Measurements from ENCODE around the gene GPR89A. TPM values are rescaled to one million over a fixed set of nuclear protein-coding genes. Genes with fewer than 3 reads are reported as not detected.
"Not testable (repeated sequence)": the region's sequence is repeated elsewhere in the genome, so short reads cannot be mapped to it uniquely, and the experiment has no call there.

GPR89A gene
- total RNA-seq (ENCODE audit: low replicate concordance): 24.7 and 28.0 TPM in 2 replicates
- long read RNA-seq, transcript GPR89A-201 (14 exons, 2,120 nt): major isoform, 142 of 168 reads
- long read RNA-seq, partial matches to known transcripts: 8 of 168 reads
- long read RNA-seq, other reads (novel, unspliced or antisense): 13 of 168 reads

DNA sequence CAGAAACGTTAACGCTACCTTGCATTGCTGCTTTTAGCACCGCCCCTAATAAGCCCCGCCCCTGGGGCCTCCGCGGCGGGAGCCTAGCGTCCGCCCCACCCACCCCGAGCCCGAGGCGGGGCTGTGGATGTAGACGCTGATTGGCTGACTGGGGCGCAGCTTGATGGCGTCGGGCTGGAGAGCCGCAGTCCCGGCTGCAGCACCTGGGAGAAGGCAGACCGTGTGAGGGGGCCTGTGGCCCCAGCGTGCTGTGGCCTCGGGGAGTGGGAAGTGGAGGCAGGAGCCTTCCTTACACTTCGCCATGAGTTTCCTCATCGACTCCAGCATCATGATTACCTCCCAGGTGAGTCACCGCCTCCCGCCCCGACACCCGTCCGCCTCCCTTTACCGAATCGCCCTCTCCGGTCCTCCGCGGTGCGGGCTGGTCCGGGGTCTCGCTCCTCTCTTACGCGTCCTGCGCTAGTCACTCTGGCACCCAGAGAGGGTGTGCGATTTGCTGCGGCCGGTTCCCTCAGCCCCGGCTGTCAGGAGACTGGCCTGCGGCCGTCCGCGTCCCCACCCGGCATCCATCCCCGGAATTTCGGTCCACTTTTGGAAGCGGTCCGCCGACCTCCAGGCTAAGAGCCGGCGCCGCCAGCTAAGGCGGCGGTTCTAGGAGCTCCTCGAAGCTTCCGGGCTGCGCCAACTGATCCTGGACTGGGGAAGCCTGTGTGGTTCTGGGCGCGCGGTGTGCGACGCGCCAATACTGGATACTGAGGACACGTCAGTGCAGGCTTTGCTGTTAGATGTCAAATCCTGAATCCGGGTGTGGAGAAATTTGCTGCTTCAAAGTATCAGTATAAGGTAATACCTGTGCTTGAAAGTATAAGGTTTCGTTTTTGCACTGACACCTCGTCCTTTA, at the start of gene GPR89A:
Gene GPR89A (plus strand): TSS at position 156 of the 901 bp plus-strand sequence. CDS start 146 bp downstream, at position 302.
- H3K36me3 Mint-ChIP-seq; H3K4me1 Mint-ChIP-seq (ENCODE audit: unreplicated experiment); H3K27me3 Mint-ChIP-seq; H3K9me3 Mint-ChIP-seq: not testable (repeated sequence)
- peak within 1 kb of the TSS; percentile 89 for H3K4me3 Mint-ChIP-seq
- peak within 1 kb of the TSS; percentile 85 for H3K27ac Mint-ChIP-seq
- DNase-seq (ENCODE audit: extremely low spot score, unreplicated experiment): peak; percentile 96

DNA sequence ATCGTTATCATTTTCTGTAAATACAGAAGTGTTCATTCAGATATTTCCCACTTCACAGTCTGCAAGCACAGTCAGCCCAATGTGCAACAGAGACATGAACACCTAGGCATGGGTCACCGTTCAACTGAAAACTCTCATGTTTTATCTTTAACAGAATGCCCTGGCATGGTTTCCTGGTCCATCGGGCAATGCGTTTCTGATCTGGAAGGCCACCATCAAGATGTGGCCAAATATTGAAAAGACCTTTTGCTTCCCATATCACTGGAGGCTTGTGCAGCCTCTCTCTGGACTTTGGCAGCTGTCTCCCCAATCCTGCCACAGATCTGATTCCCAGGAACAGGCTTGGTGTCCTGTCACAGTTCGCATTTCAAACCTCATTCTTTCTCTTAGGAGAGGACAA, 21.0 kb upstream of the GPR89A start:
- not testable (repeated sequence) for H3K9me3 Mint-ChIP-seq; H3K27me3 Mint-ChIP-seq; DNase-seq (ENCODE audit: extremely low spot score, unreplicated experiment); H3K4me3 Mint-ChIP-seq; H3K27ac Mint-ChIP-seq; H3K36me3 Mint-ChIP-seq; H3K4me1 Mint-ChIP-seq (ENCODE audit: unreplicated experiment)

DNA sequence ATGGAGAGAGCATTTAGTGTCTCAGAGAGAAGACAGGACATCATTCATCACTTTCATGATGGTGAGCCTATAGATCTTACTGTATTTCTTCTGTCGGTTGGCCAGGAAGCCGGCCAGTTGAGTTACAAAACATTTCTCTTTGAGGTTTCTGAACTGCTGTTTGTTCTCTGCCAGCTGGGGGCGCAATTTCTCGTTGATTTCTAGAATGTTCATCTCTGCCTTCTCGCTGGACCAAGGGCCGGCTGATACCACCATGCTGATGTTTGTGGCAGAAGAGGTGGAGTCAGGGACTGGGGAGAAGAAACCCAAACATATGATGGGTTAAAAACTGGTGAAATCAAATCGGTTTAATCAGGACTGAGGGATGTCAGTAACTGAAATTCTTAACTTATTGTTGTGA, 17.0 kb upstream of the GPR89A start:
- not testable (repeated sequence) for H3K36me3 Mint-ChIP-seq; H3K9me3 Mint-ChIP-seq; H3K4me3 Mint-ChIP-seq; H3K4me1 Mint-ChIP-seq (ENCODE audit: unreplicated experiment); H3K27ac Mint-ChIP-seq; H3K27me3 Mint-ChIP-seq; DNase-seq (ENCODE audit: extremely low spot score, unreplicated experiment)
- TF ChIP-seq, protein P1, sequence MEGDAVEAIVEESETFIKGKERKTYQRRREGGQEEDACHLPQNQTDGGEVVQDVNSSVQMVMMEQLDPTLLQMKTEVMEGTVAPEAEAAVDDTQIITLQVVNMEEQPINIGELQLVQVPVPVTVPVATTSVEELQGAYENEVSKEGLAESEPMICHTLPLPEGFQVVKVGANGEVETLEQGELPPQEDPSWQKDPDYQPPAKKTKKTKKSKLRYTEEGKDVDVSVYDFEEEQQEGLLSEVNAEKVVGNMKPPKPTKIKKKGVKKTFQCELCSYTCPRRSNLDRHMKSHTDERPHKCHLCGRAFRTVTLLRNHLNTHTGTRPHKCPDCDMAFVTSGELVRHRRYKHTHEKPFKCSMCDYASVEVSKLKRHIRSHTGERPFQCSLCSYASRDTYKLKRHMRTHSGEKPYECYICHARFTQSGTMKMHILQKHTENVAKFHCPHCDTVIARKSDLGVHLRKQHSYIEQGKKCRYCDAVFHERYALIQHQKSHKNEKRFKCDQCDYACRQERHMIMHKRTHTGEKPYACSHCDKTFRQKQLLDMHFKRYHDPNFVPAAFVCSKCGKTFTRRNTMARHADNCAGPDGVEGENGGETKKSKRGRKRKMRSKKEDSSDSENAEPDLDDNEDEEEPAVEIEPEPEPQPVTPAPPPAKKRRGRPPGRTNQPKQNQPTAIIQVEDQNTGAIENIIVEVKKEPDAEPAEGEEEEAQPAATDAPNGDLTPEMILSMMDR (conservative IDR thresholded peaks at IDR 0.05): peak; percentile 55

DNA sequence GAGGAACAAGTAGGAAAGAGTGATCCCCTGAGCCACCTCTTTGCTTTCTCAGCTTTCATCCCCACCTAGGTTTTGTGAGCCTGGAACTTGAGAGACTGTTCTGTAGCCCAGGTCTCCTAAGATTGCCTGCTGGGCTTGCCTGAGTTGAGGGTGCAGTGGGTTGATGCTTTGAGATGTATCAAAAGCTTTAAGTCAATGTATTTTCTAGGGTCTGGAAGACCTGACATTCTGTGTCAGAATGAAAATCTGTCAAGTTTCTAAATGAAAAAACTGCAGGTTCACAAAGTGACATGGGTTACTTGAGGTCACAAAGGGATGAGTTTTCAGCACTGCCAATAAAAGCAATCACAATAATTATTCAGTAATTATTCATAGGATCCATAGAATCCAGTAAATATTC, 15.4 kb upstream of the GPR89A start:
- H3K36me3 Mint-ChIP-seq; DNase-seq (ENCODE audit: extremely low spot score, unreplicated experiment); H3K27me3 Mint-ChIP-seq; H3K4me3 Mint-ChIP-seq; H3K27ac Mint-ChIP-seq; H3K4me1 Mint-ChIP-seq (ENCODE audit: unreplicated experiment); H3K9me3 Mint-ChIP-seq: not testable (repeated sequence)

DNA sequence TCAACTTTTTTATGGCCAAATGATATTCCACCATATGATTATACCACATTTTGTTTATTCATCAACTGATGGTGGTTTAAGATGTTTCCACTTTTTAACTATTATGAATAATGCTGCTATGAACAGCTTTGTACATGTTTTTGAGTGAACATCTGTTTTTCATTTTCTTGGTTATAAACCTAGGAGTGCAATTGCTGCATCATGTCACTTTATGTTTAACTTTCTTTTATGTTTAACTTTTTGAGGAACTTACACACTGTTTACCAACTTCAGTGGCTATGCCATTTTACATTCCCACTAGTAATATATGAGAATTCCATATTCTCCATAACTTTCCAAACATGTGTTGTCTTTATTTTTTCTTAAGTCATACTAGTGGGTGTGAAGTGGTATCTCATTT, 12.4 kb upstream of the GPR89A start:
- H3K36me3 Mint-ChIP-seq; H3K27me3 Mint-ChIP-seq; H3K27ac Mint-ChIP-seq; H3K4me1 Mint-ChIP-seq (ENCODE audit: unreplicated experiment); H3K4me3 Mint-ChIP-seq; DNase-seq (ENCODE audit: extremely low spot score, unreplicated experiment); H3K9me3 Mint-ChIP-seq: not testable (repeated sequence)

DNA sequence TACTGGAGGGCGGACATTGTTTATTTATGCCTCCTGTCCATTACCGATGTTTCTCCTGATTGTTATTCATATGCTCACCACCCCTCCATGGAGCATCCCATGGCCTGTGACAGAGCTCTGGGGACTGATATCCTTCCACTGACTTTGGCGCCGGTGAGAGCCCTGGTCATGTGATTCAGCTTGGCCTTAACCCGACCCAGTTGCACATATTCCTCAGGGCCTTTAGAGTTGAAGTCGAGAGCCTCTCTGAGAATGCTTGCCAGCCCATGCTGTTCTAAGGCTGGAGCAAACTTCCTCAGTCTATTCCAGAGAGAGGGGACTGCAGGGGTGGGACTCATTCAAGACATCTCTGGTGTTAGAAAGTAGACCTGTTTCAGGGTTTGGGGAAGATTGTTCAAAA, 11.6 kb upstream of the GPR89A start:
- not testable (repeated sequence) for H3K9me3 Mint-ChIP-seq; H3K27me3 Mint-ChIP-seq; H3K4me3 Mint-ChIP-seq; H3K4me1 Mint-ChIP-seq (ENCODE audit: unreplicated experiment); H3K36me3 Mint-ChIP-seq; DNase-seq (ENCODE audit: extremely low spot score, unreplicated experiment); H3K27ac Mint-ChIP-seq

DNA sequence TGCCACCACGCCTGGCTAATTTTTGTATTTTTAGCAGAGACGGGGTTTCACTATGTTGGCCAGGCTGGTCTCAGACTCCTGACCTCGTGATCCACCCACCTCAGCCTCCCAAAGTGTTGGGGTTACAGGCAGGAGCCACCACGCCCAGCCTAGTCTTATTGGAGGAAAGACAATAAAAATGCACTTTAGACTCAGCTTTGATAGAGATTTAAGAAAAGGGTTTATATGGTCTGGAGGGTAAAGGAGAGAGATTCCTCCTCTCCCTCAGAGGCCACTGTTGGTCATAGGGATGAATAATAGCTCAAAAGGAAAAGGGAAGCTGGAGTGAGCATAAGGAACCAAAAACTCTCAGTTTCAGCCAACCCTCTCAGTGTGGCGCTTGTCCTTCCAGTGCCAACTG, 8.4 kb upstream of the GPR89A start:
- H3K27ac Mint-ChIP-seq; DNase-seq (ENCODE audit: extremely low spot score, unreplicated experiment); H3K4me1 Mint-ChIP-seq (ENCODE audit: unreplicated experiment); H3K4me3 Mint-ChIP-seq; H3K27me3 Mint-ChIP-seq; H3K36me3 Mint-ChIP-seq; H3K9me3 Mint-ChIP-seq: not testable (repeated sequence)

DNA sequence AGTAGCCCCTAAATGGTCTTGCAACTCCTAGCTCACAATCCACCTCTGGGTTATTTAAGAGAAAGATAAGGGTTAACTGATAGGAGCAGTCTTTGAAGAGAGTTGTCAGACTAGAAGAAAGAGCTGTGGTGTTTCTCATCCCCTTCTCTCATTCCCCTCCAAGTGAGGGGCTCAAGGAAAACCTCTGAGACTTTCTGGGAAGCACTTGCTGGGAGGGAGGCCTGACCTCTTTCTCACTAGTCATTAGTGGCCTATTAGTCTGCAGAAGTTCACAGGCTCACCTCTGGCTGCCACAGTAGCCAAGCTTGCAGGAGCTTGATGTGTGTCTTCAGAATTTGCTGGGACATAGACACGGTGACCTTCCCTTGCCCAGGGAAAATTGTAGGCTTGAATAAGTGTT, 6.2 kb upstream of the GPR89A start:
- H3K36me3 Mint-ChIP-seq: no peaks in the 10 kb centered on the region
- H3K4me1 Mint-ChIP-seq (ENCODE audit: unreplicated experiment): no peaks in the 10 kb centered on the region
- H3K9me3 Mint-ChIP-seq: no peaks in the 10 kb centered on the region
- H3K4me3 Mint-ChIP-seq: no peak overlapping the region
- TF ChIP-seq, protein P1 (conservative IDR thresholded peaks at IDR 0.05): no peak
- H3K27ac Mint-ChIP-seq: no peak overlapping the region
- no peaks in the 10 kb centered on the region for H3K27me3 Mint-ChIP-seq
- DNase-seq (ENCODE audit: extremely low spot score, unreplicated experiment): no peak

DNA sequence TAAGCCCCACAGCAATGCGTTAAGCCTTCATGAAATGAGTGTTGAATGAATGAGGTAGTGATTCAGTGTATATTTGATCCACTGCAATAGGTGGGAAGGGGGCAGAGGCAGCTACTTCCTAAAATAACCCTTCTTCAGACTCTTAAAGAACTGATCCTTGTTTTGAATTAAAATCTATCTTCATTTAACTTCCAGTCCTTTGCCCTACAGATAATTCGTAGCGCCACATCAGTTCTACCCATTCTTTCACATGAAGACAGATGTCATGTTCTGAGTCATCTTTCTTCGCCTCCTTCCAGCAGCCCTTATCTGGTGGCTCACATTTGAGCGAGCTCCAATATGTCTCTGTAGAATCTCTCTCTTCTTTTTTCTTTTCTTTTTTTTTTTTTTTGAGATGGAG, 948 bp upstream of the GPR89A start:
- H3K36me3 Mint-ChIP-seq; H3K27ac Mint-ChIP-seq; H3K4me3 Mint-ChIP-seq; H3K4me1 Mint-ChIP-seq (ENCODE audit: unreplicated experiment); H3K9me3 Mint-ChIP-seq; H3K27me3 Mint-ChIP-seq; DNase-seq (ENCODE audit: extremely low spot score, unreplicated experiment): not testable (repeated sequence)

DNA sequence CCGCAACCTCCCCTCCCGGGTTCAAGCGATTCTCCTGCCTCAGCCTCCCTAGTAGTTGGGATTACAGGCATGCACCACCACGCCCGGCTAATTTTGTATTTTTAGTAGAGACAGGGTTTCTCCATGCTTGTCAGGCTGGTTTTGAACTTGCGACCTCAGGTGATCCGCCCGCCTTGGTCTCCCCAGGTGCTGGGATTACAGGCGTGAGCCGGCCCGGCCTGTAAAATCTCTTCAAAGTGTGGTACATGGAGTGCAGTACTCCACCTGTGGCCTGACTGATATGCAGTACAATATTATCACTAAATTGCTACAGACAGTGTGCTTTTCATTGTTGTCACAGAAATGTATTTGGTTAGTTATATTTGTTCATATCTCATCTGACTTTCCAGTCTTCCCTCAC, 499 bp upstream of the GPR89A start:
- not testable (repeated sequence) for H3K4me3 Mint-ChIP-seq; H3K27me3 Mint-ChIP-seq; H3K4me1 Mint-ChIP-seq (ENCODE audit: unreplicated experiment); H3K9me3 Mint-ChIP-seq; DNase-seq (ENCODE audit: extremely low spot score, unreplicated experiment); H3K36me3 Mint-ChIP-seq; H3K27ac Mint-ChIP-seq

DNA sequence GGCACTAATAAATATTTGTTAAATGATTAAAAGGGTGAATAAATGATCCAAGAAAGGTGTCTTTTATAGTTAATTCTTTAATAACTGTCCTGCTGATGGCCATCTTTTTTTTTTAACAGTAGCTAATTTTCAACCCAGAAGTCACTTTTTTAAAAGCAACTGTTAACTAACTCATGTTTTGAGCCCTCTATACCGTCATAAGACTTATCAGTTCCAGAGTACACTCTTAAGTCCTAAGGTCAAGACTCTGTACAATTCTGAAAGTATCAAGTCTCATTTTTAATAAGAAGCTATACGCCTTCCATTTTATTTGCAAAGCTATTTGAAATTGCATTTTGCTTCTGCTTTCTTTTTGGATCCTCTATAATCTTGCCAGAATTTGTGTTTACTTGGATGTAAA, 3.0 kb downstream of the GPR89A start:
- not testable (repeated sequence) for H3K36me3 Mint-ChIP-seq; DNase-seq (ENCODE audit: extremely low spot score, unreplicated experiment); H3K27me3 Mint-ChIP-seq; H3K4me3 Mint-ChIP-seq; H3K9me3 Mint-ChIP-seq; H3K4me1 Mint-ChIP-seq (ENCODE audit: unreplicated experiment)
- peak overlapping the region; percentile 35 for H3K27ac Mint-ChIP-seq

DNA sequence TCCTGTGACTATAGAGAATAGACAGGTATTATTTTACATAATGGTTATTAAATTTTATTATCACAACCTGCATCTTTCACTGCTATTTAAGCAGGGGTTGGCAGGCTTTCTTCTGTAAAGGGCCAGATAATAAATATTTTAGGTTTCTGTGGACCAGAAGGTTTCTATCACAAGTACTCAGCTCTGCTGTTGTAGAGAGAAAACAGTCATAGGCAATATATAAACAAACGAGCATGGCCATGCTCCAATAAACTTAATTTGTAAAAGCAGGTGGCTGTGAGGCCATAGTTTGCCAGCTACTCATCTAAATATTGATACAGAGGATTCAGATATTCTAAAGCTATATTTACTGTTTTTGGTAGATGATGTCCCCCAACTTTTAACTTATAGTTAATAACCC, 12.3 kb downstream of the GPR89A start:
- H3K27me3 Mint-ChIP-seq; H3K4me3 Mint-ChIP-seq; H3K27ac Mint-ChIP-seq; H3K36me3 Mint-ChIP-seq; H3K9me3 Mint-ChIP-seq; H3K4me1 Mint-ChIP-seq (ENCODE audit: unreplicated experiment); DNase-seq (ENCODE audit: extremely low spot score, unreplicated experiment): not testable (repeated sequence)
